ENCODE measurements around the gene YEATS2.

Gene YEATS2

GRCh38 chr3:183766107-183766506, 68.5 kb downstream of the YEATS2 start:
- H3K27ac ChIP-seq (replicated peaks): no peak overlapping the region
- TF ChIP-seq, protein P1, sequence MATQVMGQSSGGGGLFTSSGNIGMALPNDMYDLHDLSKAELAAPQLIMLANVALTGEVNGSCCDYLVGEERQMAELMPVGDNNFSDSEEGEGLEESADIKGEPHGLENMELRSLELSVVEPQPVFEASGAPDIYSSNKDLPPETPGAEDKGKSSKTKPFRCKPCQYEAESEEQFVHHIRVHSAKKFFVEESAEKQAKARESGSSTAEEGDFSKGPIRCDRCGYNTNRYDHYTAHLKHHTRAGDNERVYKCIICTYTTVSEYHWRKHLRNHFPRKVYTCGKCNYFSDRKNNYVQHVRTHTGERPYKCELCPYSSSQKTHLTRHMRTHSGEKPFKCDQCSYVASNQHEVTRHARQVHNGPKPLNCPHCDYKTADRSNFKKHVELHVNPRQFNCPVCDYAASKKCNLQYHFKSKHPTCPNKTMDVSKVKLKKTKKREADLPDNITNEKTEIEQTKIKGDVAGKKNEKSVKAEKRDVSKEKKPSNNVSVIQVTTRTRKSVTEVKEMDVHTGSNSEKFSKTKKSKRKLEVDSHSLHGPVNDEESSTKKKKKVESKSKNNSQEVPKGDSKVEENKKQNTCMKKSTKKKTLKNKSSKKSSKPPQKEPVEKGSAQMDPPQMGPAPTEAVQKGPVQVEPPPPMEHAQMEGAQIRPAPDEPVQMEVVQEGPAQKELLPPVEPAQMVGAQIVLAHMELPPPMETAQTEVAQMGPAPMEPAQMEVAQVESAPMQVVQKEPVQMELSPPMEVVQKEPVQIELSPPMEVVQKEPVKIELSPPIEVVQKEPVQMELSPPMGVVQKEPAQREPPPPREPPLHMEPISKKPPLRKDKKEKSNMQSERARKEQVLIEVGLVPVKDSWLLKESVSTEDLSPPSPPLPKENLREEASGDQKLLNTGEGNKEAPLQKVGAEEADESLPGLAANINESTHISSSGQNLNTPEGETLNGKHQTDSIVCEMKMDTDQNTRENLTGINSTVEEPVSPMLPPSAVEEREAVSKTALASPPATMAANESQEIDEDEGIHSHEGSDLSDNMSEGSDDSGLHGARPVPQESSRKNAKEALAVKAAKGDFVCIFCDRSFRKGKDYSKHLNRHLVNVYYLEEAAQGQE (IDR thresholded peaks at IDR 0.05; ENCODE audit: insufficient replicate concordance, low read depth): no peak
- TF ChIP-seq CTCF (IDR thresholded peaks at IDR 0.05; ENCODE audit: insufficient read depth, low read length) (no peak), SPI1 (IDR thresholded peaks at IDR 0.05; ENCODE audit: borderline replicate concordance, low read depth) (no peak)
- H3K4me3 ChIP-seq (replicated peaks; ENCODE audit: insufficient read depth, low read length): no peak overlapping the region
- H3K27me3 ChIP-seq (ENCODE audit: insufficient read depth, poor library complexity, severe bottlenecking): no peaks in the 10 kb centered on the region
- DNase-seq (ENCODE audit: low read depth in 1 of 2, low spot score in 1 of 2): no peak

DNA sequence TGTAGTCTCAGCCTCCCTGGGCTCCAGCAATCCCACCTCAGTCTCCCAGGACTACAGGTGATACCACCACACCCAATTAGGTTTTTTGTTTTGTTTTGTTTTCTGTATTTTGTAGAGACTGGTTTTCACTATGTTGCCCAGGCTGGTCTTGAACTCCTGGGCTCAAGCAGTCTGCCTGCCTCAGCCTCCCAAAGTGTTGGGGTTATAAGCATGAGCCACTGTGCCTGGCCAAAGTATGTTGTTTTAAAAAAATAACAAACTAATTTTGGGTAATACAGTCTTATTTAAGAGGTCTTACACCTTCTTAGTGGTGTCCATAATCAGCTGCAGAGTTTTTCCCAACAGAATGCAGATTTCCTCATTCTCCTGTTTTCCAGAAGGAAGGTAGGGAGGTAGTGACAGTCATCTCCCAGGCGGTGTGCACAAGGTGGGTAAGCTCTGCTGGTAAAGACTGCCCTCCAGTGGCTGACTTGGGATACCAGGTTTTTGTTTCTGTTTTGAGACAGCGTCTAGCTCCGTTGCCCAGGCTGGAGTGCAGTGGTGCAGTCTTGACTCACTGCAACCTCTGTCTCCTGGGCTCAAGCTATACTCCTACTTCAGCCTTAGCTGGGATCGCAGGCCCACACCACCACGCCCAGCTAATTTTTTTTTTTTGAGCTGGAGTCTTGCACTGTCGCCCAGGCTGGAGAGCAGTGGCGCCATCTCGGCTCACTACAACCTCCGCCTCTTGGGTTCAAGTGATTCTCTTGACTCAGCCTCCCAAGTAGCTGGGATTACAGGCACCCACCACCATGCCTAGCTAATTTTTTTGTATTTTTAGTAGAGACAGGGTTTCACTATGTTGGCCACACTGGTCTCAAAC, 69.4 kb downstream of the YEATS2 start:
- TF ChIP-seq SPI1 (IDR thresholded peaks at IDR 0.05; ENCODE audit: borderline replicate concordance, low read depth): no peak
- peak; percentile 51 for TF ChIP-seq CTCF (IDR thresholded peaks at IDR 0.05; ENCODE audit: insufficient read depth, low read length)
- peak; percentile 14; the same call in 1 of the 2 replicates for TF ChIP-seq POLR2AphosphoS5 (IDR thresholded peaks at IDR 0.05; ENCODE audit: low read depth)
- Histone ChIP-seq H3K4me3 (replicated peaks; ENCODE audit: insufficient read depth, low read length) (no peak overlapping the region), H3K27me3 (ENCODE audit: insufficient read depth, poor library complexity, severe bottlenecking) (no peaks in the 10 kb centered on the region), H3K27ac (replicated peaks) (no peak overlapping the region)
- peak; percentile 23 to 78 for DNase-seq (ENCODE audit: low read depth in 1 of 2, low spot score in 1 of 2)

DNA sequence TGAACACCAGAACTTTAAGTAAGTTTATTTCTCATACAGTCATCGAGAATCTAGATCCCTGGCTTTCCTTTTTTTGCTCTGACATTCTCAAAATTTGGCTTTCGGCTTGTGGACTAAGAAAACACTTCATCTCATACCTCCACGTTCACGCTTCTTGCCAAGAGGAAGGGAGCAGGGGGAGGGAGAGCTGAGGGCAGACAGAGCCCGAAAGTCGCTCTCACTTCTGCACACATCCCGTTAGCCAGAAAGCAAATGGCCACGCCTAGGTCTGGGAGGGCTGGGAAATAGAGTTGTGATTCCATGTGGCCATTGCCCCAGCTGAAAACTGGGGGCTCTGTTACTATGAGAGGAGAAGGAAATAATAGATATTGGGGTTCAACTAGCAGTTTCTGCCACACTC, 70.5 kb downstream of the YEATS2 start:
- no peak overlapping the region for H3K27ac ChIP-seq (replicated peaks)
- TF ChIP-seq, protein P1 (IDR thresholded peaks at IDR 0.05; ENCODE audit: insufficient replicate concordance, low read depth): no peak
- TF ChIP-seq CTCF (IDR thresholded peaks at IDR 0.05; ENCODE audit: insufficient read depth, low read length): no peak
- TF ChIP-seq POLR2AphosphoS5 (IDR thresholded peaks at IDR 0.05; ENCODE audit: low read depth): no peak
- TF ChIP-seq GABPA (IDR thresholded peaks at IDR 0.05; ENCODE audit: low read depth): no peak
- no peak for TF ChIP-seq SPI1 (IDR thresholded peaks at IDR 0.05; ENCODE audit: borderline replicate concordance, low read depth)

More for the DNA sequence above, 70.5 kb downstream of the YEATS2 start:
- Histone ChIP-seq H3K4me3 (replicated peaks; ENCODE audit: insufficient read depth, low read length) (no peak overlapping the region), H3K27me3 (ENCODE audit: insufficient read depth, poor library complexity, severe bottlenecking) (no peaks in the 10 kb centered on the region)
- DNase-seq (ENCODE audit: low read depth in 1 of 2, low spot score in 1 of 2): no peak
